ENCODE measurements around the gene TAPT1. TPM values are rescaled to one million over a fixed set of nuclear protein-coding genes. Genes with fewer than 3 reads are reported as not detected.

Gene TAPT1
- total RNA-seq, 1 experiment from 2014 or later = 11.1 TPM

DNA sequence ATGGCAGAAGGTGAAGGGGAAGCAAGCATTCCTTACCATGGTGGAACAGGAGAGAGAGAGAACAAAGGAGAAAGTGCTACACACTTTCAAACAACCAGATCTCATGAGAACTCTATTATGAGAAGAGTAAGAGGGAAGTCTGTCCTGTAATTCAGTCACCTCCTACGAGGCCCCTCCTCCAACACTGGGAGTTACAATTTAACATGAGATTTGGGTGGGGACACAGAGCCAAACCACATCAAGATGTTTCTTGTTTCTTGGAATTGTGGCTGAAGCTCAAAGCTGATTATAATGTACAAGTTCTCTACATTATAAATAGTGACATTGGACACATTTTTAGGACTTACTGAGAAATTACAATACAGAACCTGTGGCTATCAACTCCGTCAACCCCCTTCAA, 29.5 kb upstream of the TAPT1 start:
- no peaks in the 10 kb centered on the region for H3K27me3 ChIP-seq (ENCODE audit: insufficient read depth, low read length)
- H2BK12ac ChIP-seq (ENCODE audit: insufficient read length, low read depth, low read length) = no peak overlapping the region
- H4K20me1 ChIP-seq (ENCODE audit: control insufficient read depth, insufficient read depth, insufficient read length) = no peaks in the 10 kb centered on the region
- H3K23me2 ChIP-seq (ENCODE audit: insufficient read length, low read depth, low read length, poor library complexity, severe bottlenecking) = no peaks in the 10 kb centered on the region
- no peak overlapping the region for H2BK120ac ChIP-seq (ENCODE audit: low read depth, low read length, poor library complexity, severe bottlenecking)
- Mint-ChIP-seq H3K27me3 (ENCODE audit: low read depth) (no peaks in the 10 kb centered on the region), H3K9me3 (no peaks in the 10 kb centered on the region), H3K4me3 (no peak overlapping the region), H3K36me3 (ENCODE audit: insufficient read depth in 1 of 3, low read depth in 3 of 3) (peaks cover 8 to 18% (median 16%) of the 10 kb centered on the region in 3 experiments), H3K27ac (no peak overlapping the region), H3K4me1 (no peaks in the 10 kb centered on the region)
- no peak overlapping the region for H4K5ac ChIP-seq (ENCODE audit: insufficient read length, low read depth, low read length)
- no peak overlapping the region for H4K91ac ChIP-seq (ENCODE audit: insufficient read length, low read depth, low read length)
- no peaks in the 10 kb centered on the region for H3K4me1 ChIP-seq (ENCODE audit: insufficient read depth, low read length)
- no peak overlapping the region for H2AK5ac ChIP-seq (ENCODE audit: insufficient read length, low read length)
- WGBS (ENCODE audit: extremely low coverage, insufficient read length, low lambda C conversion rate) = no CpG with 5 or more reads among the region's 2 CpGs
- H3K79me2 ChIP-seq (ENCODE audit: insufficient read depth, low read length) = no peaks in the 10 kb centered on the region
- H3K27ac ChIP-seq (ENCODE audit: insufficient read length, low read depth, low read length) = no peak overlapping the region
- H3K4me2 ChIP-seq (ENCODE audit: insufficient read depth, insufficient read length, low read length) = no peak overlapping the region
- no peak overlapping the region for H3K9ac ChIP-seq (ENCODE audit: extremely low read depth, insufficient read length, low read length)
- no peak overlapping the region for H3K56ac ChIP-seq (ENCODE audit: insufficient read length, low read depth, low read length)
- no peak overlapping the region for H3T11ph ChIP-seq (ENCODE audit: low read length)
- no peak for DNase-seq
- no peak overlapping the region for H3K23ac ChIP-seq (ENCODE audit: insufficient read length, low read depth, low read length)
- no peak overlapping the region for H4K8ac ChIP-seq (replicated peaks; ENCODE audit: insufficient read length, low read depth, low read length)
- no peaks in the 10 kb centered on the region for H3K9me3 ChIP-seq (ENCODE audit: control insufficient read depth, low read depth, low read length)
- H3K79me1 ChIP-seq (ENCODE audit: insufficient read depth, low read depth, low read length, poor library complexity, severe bottlenecking) = no peaks in the 10 kb centered on the region
- H3K14ac ChIP-seq (ENCODE audit: insufficient read depth, low read length) = no peak overlapping the region
- no peak overlapping the region for H2BK20ac ChIP-seq (ENCODE audit: low read depth, low read length, poor library complexity, severe bottlenecking)
- TF ChIP-seq, protein P1, sequence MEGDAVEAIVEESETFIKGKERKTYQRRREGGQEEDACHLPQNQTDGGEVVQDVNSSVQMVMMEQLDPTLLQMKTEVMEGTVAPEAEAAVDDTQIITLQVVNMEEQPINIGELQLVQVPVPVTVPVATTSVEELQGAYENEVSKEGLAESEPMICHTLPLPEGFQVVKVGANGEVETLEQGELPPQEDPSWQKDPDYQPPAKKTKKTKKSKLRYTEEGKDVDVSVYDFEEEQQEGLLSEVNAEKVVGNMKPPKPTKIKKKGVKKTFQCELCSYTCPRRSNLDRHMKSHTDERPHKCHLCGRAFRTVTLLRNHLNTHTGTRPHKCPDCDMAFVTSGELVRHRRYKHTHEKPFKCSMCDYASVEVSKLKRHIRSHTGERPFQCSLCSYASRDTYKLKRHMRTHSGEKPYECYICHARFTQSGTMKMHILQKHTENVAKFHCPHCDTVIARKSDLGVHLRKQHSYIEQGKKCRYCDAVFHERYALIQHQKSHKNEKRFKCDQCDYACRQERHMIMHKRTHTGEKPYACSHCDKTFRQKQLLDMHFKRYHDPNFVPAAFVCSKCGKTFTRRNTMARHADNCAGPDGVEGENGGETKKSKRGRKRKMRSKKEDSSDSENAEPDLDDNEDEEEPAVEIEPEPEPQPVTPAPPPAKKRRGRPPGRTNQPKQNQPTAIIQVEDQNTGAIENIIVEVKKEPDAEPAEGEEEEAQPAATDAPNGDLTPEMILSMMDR (conservative IDR thresholded peaks at IDR 0.05) = no peak
- no peak overlapping the region for H2BK15ac ChIP-seq (ENCODE audit: low read depth, low read length)
- H3K4ac ChIP-seq (ENCODE audit: low read depth, low read length) = no peak overlapping the region
- no peak overlapping the region for H2BK5ac ChIP-seq (ENCODE audit: insufficient read length, low read length)
- H3K18ac ChIP-seq (ENCODE audit: insufficient read length, low read depth, low read length) = no peak overlapping the region
- no peak overlapping the region for H2AFZ ChIP-seq (ENCODE audit: low read length)
